Smooth muscle cell (in vitro differentiated cells): ENCODE results near the gene BMPR2. TPM values are rescaled to one million over a fixed set of nuclear protein-coding genes. Genes with fewer than 3 reads are reported as not detected.
A peak's percentile ranks its signal among the peaks of the same experiment; 100 is the strongest.

Experiments
- DNase-seq: peaks from one replicate; lab custom pipeline; 2025; ENCODE audit not compliant: unreplicated experiment; lab: John Stamatoyannopoulos, UW
- H2AFZ ChIP-seq: fragments of 200-600 bp; sonication (generic); 2 replicates; pipeline ENCODE4 v1.6.0; 2016; ENCODE audit warnings: antibody characterized with exemption, low read depth, mild to moderate bottlenecking
- H3F3A ChIP-seq: fragments of 200-600 bp; sonication (generic); 2 replicates; pipeline ENCODE4 v1.6.0; 2017; ENCODE audit warnings: antibody characterized with exemption, low read depth
- H3K27ac ChIP-seq: fragments of 200-600 bp; sonication (generic); 2 replicates; pipeline ENCODE4 v1.5.1; 2016; ENCODE audit warnings: low read depth, mild to moderate bottlenecking
- H3K27me3 ChIP-seq: fragments of 200-600 bp; sonication (generic); 2 replicates; pipeline ENCODE4 v1.6.1; 2016; ENCODE audit warnings: low read depth, mild to moderate bottlenecking
- H3K36me3 ChIP-seq: fragments of 200-600 bp; sonication (generic); 2 replicates; pipeline ENCODE4 v1.5.1; 2016; ENCODE audit warnings: low read depth
- H3K4me1 ChIP-seq: fragments of 200-600 bp; sonication (generic); 2 replicates; pipeline ENCODE4 v1.5.1; 2016; ENCODE audit warnings: low read depth
- H3K4me2 ChIP-seq: fragments of 200-600 bp; sonication (generic); 2 replicates; pipeline ENCODE4 v1.6.0; 2016; ENCODE audit warnings: mild to moderate bottlenecking
- H3K4me3 ChIP-seq: fragments of 200-600 bp; sonication (generic); 2 replicates; pipeline ENCODE4 v1.5.1; 2016; ENCODE audit warnings: mild to moderate bottlenecking
- H3K79me2 ChIP-seq: fragments of 200-600 bp; sonication (generic); 2 replicates; pipeline ENCODE4 v1.6.0; 2016; ENCODE audit warnings: low read depth, mild to moderate bottlenecking
- H3K9ac ChIP-seq: fragments of 200-600 bp; sonication (generic); 2 replicates; pipeline ENCODE4 v1.6.0; 2016; ENCODE audit warnings: low read depth
- H3K9me3 ChIP-seq: fragments of 200-600 bp; sonication (generic); replicated peaks from 2 replicates; pipeline ENCODE4 v1.5.1; 2016; ENCODE audit warnings: low read depth
- H4K20me1 ChIP-seq: fragments of 200-600 bp; sonication (generic); 2 replicates; pipeline ENCODE4 v1.6.0; 2016; ENCODE audit warnings: low read depth
- WGBS: methylation state at CpG from one replicate; pipeline ENCODE4 v1.1.7; 2016; ENCODE audit warnings: low lambda C conversion rate; 5-methylcytosine and 5-hydroxymethylcytosine counted together
- polyA plus RNA-seq: library from polyadenylated mRNA; unstranded; fragments of >200 nt; fragmentation: Nextera tagmentation; extraction: Ambion mirVana; gene quantifications from 2 replicates; pipeline ENCODE4 v1.2.1, GENCODE V29; 2016
- total RNA-seq: library from RNA; depleted of rRNA; stranded (reverse); fragments of >200 nt; gene quantifications from 2 replicates; pipeline ENCODE4 v1.2.3, GENCODE V29; 2014
- TF ChIP-seq, protein P1 (sequence below): fragments of 200-600 bp; sonication (generic); IDR thresholded peaks from 2 replicates; pipeline ENCODE4 v1.5.1; 2017; ENCODE audit warnings: borderline replicate concordance, mild to moderate bottlenecking, antibody characterized with exemption; ENCODE audit not compliant: insufficient read depth, poor library complexity, severe bottlenecking

The BMPR2 gene
- total and polyA plus RNA-seq, 2 experiments from 2014 or later = 21.5 to 70.9 TPM

DNA sequence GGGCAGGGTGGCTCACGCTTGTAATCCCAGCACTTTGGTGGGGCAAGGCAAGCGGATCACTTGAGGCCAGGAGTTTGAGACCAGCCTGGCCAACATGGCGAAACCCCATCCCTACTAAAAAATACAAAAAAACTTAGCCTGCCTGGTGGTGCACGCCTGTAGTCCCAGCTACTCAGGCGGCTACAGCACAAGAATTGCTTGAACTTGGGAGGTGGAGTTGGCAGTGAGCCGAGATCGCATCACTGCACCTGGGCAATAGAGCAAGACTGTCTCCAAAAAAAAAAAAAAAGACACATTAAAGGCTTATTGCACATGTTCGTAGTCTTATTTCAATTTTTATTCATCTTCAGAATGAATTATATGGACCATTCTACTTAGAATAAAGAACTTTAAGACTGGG is 110.2 kb downstream of the BMPR2 start:
- no peak overlapping the region for H3K9ac ChIP-seq
- WGBS = 100% methylated on average over 8 of the region's 8 CpGs
- no peak overlapping the region for H3K4me2 ChIP-seq
- peaks cover 65% of the 10 kb centered on the region for H3K79me2 ChIP-seq
- H3K27ac ChIP-seq = no peak overlapping the region
- peaks cover 4% of the 10 kb centered on the region for H3K36me3 ChIP-seq
- H3K4me3 ChIP-seq = no peak overlapping the region
- no peak overlapping the region for H2AFZ ChIP-seq
- H3K9me3 ChIP-seq = no peaks in the 10 kb centered on the region
- TF ChIP-seq, protein P1, sequence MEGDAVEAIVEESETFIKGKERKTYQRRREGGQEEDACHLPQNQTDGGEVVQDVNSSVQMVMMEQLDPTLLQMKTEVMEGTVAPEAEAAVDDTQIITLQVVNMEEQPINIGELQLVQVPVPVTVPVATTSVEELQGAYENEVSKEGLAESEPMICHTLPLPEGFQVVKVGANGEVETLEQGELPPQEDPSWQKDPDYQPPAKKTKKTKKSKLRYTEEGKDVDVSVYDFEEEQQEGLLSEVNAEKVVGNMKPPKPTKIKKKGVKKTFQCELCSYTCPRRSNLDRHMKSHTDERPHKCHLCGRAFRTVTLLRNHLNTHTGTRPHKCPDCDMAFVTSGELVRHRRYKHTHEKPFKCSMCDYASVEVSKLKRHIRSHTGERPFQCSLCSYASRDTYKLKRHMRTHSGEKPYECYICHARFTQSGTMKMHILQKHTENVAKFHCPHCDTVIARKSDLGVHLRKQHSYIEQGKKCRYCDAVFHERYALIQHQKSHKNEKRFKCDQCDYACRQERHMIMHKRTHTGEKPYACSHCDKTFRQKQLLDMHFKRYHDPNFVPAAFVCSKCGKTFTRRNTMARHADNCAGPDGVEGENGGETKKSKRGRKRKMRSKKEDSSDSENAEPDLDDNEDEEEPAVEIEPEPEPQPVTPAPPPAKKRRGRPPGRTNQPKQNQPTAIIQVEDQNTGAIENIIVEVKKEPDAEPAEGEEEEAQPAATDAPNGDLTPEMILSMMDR = no peak
- no peak for DNase-seq
- H3K4me1 ChIP-seq = no peaks in the 10 kb centered on the region
- peaks cover 53% of the 10 kb centered on the region for H4K20me1 ChIP-seq
- no peaks in the 10 kb centered on the region for H3F3A ChIP-seq
- H3K27me3 ChIP-seq = no peaks in the 10 kb centered on the region

- WGBS = 94% methylated on average over 3 of the region's 3 CpGs
- TF ChIP-seq, protein P1 = no peak
- no peak overlapping the region for H3K4me3 ChIP-seq
These were observed 112.5 kb downstream of the BMPR2 start for GRCh38 chr2:202488671-202489070.

DNA sequence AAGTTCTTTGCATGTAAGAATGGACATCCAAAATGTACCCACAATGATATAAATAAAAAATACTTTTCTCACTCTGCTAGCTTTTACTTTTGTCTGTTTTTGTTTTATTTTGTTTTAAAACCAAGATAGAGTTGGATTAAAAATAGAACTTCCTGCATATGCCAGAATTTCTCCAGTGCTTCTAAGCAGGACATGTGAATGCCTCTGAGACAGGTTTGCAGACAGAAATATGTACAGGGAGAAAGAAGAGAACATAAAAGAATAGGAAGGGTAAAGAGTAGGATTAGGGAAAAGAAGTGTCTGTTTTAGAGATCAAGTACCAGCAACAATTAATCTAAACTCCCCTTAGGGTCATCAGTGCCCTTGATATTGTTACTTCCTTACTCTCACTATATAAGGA is 114.4 kb downstream of the BMPR2 start:
- Histone ChIP-seq H3K79me2 (peaks cover 75% of the 10 kb centered on the region), H2AFZ (no peak overlapping the region), H3K4me1 (peaks cover 14% of the 10 kb centered on the region), H3K27ac (peak overlapping the region; percentile 9), H4K20me1 (peaks cover 70% of the 10 kb centered on the region), H3F3A (no peaks in the 10 kb centered on the region), H3K4me3 (no peak overlapping the region), H3K36me3 (no peaks in the 10 kb centered on the region), H3K27me3 (no peaks in the 10 kb centered on the region), H3K9me3 (no peaks in the 10 kb centered on the region), H3K9ac (no peak overlapping the region), H3K4me2 (no peak overlapping the region)
- TF ChIP-seq, protein P1 = no peak
- no peak for DNase-seq

More at GRCh38 chr2:202488671-202489070, 112.5 kb downstream of the BMPR2 start:
- H3K79me2 ChIP-seq = peaks cover 66% of the 10 kb centered on the region
- H4K20me1 ChIP-seq = peaks cover 55% of the 10 kb centered on the region
- H3K9ac ChIP-seq = no peak overlapping the region
- no peaks in the 10 kb centered on the region for H3K36me3 ChIP-seq
- no peak overlapping the region for H2AFZ ChIP-seq
- H3K4me1 ChIP-seq = peaks cover 5% of the 10 kb centered on the region
- H3K27me3 ChIP-seq = no peaks in the 10 kb centered on the region
- no peaks in the 10 kb centered on the region for H3F3A ChIP-seq
- H3K27ac ChIP-seq = no peak overlapping the region
- H3K4me2 ChIP-seq = no peak overlapping the region
- no peak for DNase-seq
- H3K9me3 ChIP-seq = no peaks in the 10 kb centered on the region

- H3K36me3 ChIP-seq = no peaks in the 10 kb centered on the region
- 93% methylated on average over 4 of the region's 4 CpGs for WGBS
- DNase-seq = no peak
- H3K9me3 ChIP-seq = no peaks in the 10 kb centered on the region
- H3K9ac ChIP-seq = no peak overlapping the region
- H2AFZ ChIP-seq = no peak overlapping the region
- H3K4me1 ChIP-seq = peaks cover 14% of the 10 kb centered on the region
- H3F3A ChIP-seq = no peaks in the 10 kb centered on the region
- peak overlapping the region; percentile 50 for H3K27ac ChIP-seq
- TF ChIP-seq, protein P1 = no peak
- H3K79me2 ChIP-seq = peaks cover 77% of the 10 kb centered on the region
- no peak overlapping the region for H3K4me2 ChIP-seq
- H3K4me3 ChIP-seq = no peak overlapping the region
- H3K27me3 ChIP-seq = no peaks in the 10 kb centered on the region
- H4K20me1 ChIP-seq = peaks cover 67% of the 10 kb centered on the region
These were observed 115.4 kb downstream of the BMPR2 start for GRCh38 chr2:202491514-202491913.
